ENCODE data around the gene B9D2.
A peak's percentile ranks its signal among the peaks of the same experiment; 100 is the strongest.
"Not testable (repeated sequence)": the region's sequence is repeated elsewhere in the genome, so short reads cannot be mapped to it uniquely, and the experiment has no call there.

B9D2 gene

GRCh38 chr19:41391618-41392017 is 27.7 kb upstream of the B9D2 start:
- no peak for DNase-seq (ENCODE audit: low spot score)

- no peak for DNase-seq (ENCODE audit: low spot score)
Observed at GRCh38 chr19:41386442-41386841, 22.5 kb upstream of the B9D2 start.

- DNase-seq (ENCODE audit: low spot score): no peak
Observed at GRCh38 chr19:41384351-41384750, 20.4 kb upstream of the B9D2 start.

GRCh38 chr19:41381536-41381935 is 17.6 kb upstream of the B9D2 start:
- DNase-seq (ENCODE audit: low spot score): not testable (repeated sequence)

- DNase-seq (ENCODE audit: low spot score): no peak
Observed at GRCh38 chr19:41377977-41378709, 14.2 kb upstream of the B9D2 start.

- DNase-seq (ENCODE audit: low spot score): no peak
Observed at GRCh38 chr19:41376998-41377365, 13.0 kb upstream of the B9D2 start.

- DNase-seq (ENCODE audit: low spot score): no peak
Observed at GRCh38 chr19:41376241-41376997, 12.5 kb upstream of the B9D2 start, which contains the start of gene TMEM91. TMEM91 (plus strand) TSS chr19:41376533; CDS start chr19:41378310, 1,777 bp downstream.

GRCh38 chr19:41373993-41374392 is 10.0 kb upstream of the B9D2 start:
- DNase-seq (ENCODE audit: low spot score): no peak

GRCh38 chr19:41372501-41372900 is 8.6 kb upstream of the B9D2 start:
- no peak for DNase-seq (ENCODE audit: low spot score)

GRCh38 chr19:41371541-41371940 is 7.6 kb upstream of the B9D2 start:
- DNase-seq (ENCODE audit: low spot score): no peak

GRCh38 chr19:41371119-41371518 is 7.2 kb upstream of the B9D2 start:
- DNase-seq (ENCODE audit: low spot score): not testable (repeated sequence)

- DNase-seq (ENCODE audit: low spot score): no peak
Observed at GRCh38 chr19:41369769-41370168, 5.8 kb upstream of the B9D2 start.

GRCh38 chr19:41367848-41368301 is 3.9 kb upstream of the B9D2 start:
- DNase-seq (ENCODE audit: low spot score): peak; percentile 69

GRCh38 chr19:41366089-41366488 is 2.1 kb upstream of the B9D2 start:
- DNase-seq (ENCODE audit: low spot score): no peak

- no peak for DNase-seq (ENCODE audit: low spot score)
Observed at GRCh38 chr19:41364524-41365391, 809 bp upstream of the B9D2 start.

- no peak for DNase-seq (ENCODE audit: low spot score)
Observed at GRCh38 chr19:41363371-41363752, 587 bp downstream of the B9D2 start.

- no peak for DNase-seq (ENCODE audit: low spot score)
Observed at GRCh38 chr19:41362143-41362847, 1.7 kb downstream of the B9D2 start.

GRCh38 chr19:41359741-41360140 is 4.2 kb downstream of the B9D2 start:
- no peak for DNase-seq (ENCODE audit: low spot score)

GRCh38 chr19:41357746-41358145 is 6.2 kb downstream of the B9D2 start:
- DNase-seq (ENCODE audit: low spot score): no peak

- no peak for DNase-seq (ENCODE audit: low spot score)
Observed at GRCh38 chr19:41356984-41357739, 6.8 kb downstream of the B9D2 start.

- DNase-seq (ENCODE audit: low spot score): no peak
Observed at GRCh38 chr19:41355802-41356201, 8.1 kb downstream of the B9D2 start.
